PC-3 (cell line): Measurements from ENCODE around the gene HUWE1.

Source experiments
- EZH2 ChIP-seq: fragments of 300-600 bp; sonication (generic); IDR thresholded peaks from one replicate; pipeline ENCODE4 v1.6.1; 2017; ENCODE audit warnings: antibody characterized with exemption, mild to moderate bottlenecking, low read length; ENCODE audit not compliant: unreplicated experiment
- EZH2phosphoT487 ChIP-seq: fragments of 300-600 bp; sonication (generic); IDR thresholded peaks from 2 replicates; pipeline ENCODE4 v1.6.1; 2018; ENCODE audit warnings: mild to moderate bottlenecking, antibody characterized with exemption, low read length, borderline replicate concordance
- TF ChIP-seq, protein P1 (sequence below): fragments of 300-600 bp; sonication (generic); conservative IDR thresholded peaks from 2 replicates; pipeline ENCODE4 v1.5.1; 2017; ENCODE audit warnings: antibody characterized with exemption, low read depth, mild to moderate bottlenecking, low read length

GRCh38 chrX:53682885-53683555 is 3.5 kb downstream of the HUWE1 start:
- TF ChIP-seq, protein P1, sequence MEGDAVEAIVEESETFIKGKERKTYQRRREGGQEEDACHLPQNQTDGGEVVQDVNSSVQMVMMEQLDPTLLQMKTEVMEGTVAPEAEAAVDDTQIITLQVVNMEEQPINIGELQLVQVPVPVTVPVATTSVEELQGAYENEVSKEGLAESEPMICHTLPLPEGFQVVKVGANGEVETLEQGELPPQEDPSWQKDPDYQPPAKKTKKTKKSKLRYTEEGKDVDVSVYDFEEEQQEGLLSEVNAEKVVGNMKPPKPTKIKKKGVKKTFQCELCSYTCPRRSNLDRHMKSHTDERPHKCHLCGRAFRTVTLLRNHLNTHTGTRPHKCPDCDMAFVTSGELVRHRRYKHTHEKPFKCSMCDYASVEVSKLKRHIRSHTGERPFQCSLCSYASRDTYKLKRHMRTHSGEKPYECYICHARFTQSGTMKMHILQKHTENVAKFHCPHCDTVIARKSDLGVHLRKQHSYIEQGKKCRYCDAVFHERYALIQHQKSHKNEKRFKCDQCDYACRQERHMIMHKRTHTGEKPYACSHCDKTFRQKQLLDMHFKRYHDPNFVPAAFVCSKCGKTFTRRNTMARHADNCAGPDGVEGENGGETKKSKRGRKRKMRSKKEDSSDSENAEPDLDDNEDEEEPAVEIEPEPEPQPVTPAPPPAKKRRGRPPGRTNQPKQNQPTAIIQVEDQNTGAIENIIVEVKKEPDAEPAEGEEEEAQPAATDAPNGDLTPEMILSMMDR = no peak
- no peak for TF ChIP-seq EZH2
- TF ChIP-seq EZH2phosphoT487 = no peak
